ENCODE data around the gene MGAT4C. TPM values are rescaled to one million over a fixed set of nuclear protein-coding genes. Genes with fewer than 3 reads are reported as not detected.

Gene MGAT4C
- total and polyA plus RNA-seq, 2 experiments from 2014 or later: 2.9 to 4.8 TPM

GRCh38 chr12:86230516-86231146 is 25.6 kb downstream of the MGAT4C start:
- Histone ChIP-seq H3K9me2 (replicated peaks; ENCODE audit: insufficient read depth) (no peaks in the 10 kb centered on the region), H3K27ac (no peak overlapping the region), H3K4me1 (ENCODE audit: insufficient read depth) (no peaks in the 10 kb centered on the region), H3K4me3 (no peak overlapping the region), H3K27me3 (no peaks in the 10 kb centered on the region), H3K79me2 (no peaks in the 10 kb centered on the region), H3K9me3 (ENCODE audit: low read depth) (no peaks in the 10 kb centered on the region), H2AFZ (no peak overlapping the region), H3K36me3 (replicated peaks; ENCODE audit: insufficient read depth, low read depth) (no peaks in the 10 kb centered on the region), H3K4me2 (no peak overlapping the region), H4K20me1 (ENCODE audit: insufficient read depth, poor library complexity, severe bottlenecking) (no peaks in the 10 kb centered on the region)
- WGBS (ENCODE audit: low lambda C conversion rate, missing lambda C conversion rate): 72% methylated on average over 8 of the region's 8 CpGs
- TF ChIP-seq EZH2 (IDR thresholded peaks at IDR 0.05; ENCODE audit: borderline replicate concordance): no peak
- no peak for TF ChIP-seq CTCF (IDR thresholded peaks at IDR 0.05; ENCODE audit: poor library complexity)
- DNase-seq (ENCODE audit: low spot score): no peak

GRCh38 chr12:86229772-86230171 is 26.4 kb downstream of the MGAT4C start:
- Histone ChIP-seq H3K4me2 (no peak overlapping the region), H3K36me3 (replicated peaks; ENCODE audit: insufficient read depth, low read depth) (no peaks in the 10 kb centered on the region), H3K4me1 (ENCODE audit: insufficient read depth) (no peaks in the 10 kb centered on the region), H2AFZ (no peak overlapping the region), H3K9me2 (replicated peaks; ENCODE audit: insufficient read depth) (no peaks in the 10 kb centered on the region), H3K27ac (no peak overlapping the region), H3K79me2 (no peaks in the 10 kb centered on the region), H4K20me1 (ENCODE audit: insufficient read depth, poor library complexity, severe bottlenecking) (no peaks in the 10 kb centered on the region), H3K4me3 (no peak overlapping the region), H3K27me3 (no peaks in the 10 kb centered on the region), H3K9me3 (ENCODE audit: low read depth) (no peaks in the 10 kb centered on the region)
- no peak for TF ChIP-seq EZH2 (IDR thresholded peaks at IDR 0.05; ENCODE audit: borderline replicate concordance)
- no peak for TF ChIP-seq CTCF (IDR thresholded peaks at IDR 0.05; ENCODE audit: poor library complexity)
- TF ChIP-seq EZH2phosphoT487 (IDR thresholded peaks at IDR 0.05; ENCODE audit: low read depth, severe bottlenecking, unreplicated experiment): no peak
- 97% methylated on average over 2 of the region's 2 CpGs for WGBS (ENCODE audit: low lambda C conversion rate, missing lambda C conversion rate)
- no peak for DNase-seq (ENCODE audit: low spot score)

- TF ChIP-seq EZH2 (IDR thresholded peaks at IDR 0.05; ENCODE audit: borderline replicate concordance) (no peak), CTCF (IDR thresholded peaks at IDR 0.05; ENCODE audit: poor library complexity) (no peak), EZH2phosphoT487 (IDR thresholded peaks at IDR 0.05; ENCODE audit: low read depth, severe bottlenecking, unreplicated experiment) (no peak)
- H3K27ac ChIP-seq: no peak overlapping the region
These were observed 27.5 kb downstream of the MGAT4C start for GRCh38 chr12:86228656-86229055.

GRCh38 chr12:86226481-86226880 is 29.7 kb downstream of the MGAT4C start:
- H3K4me1 ChIP-seq (ENCODE audit: insufficient read depth): no peaks in the 10 kb centered on the region
- H3K27me3 ChIP-seq: no peaks in the 10 kb centered on the region
- no peaks in the 10 kb centered on the region for H3K9me3 ChIP-seq (ENCODE audit: low read depth)
- TF ChIP-seq EZH2 (IDR thresholded peaks at IDR 0.05; ENCODE audit: borderline replicate concordance) (no peak), EZH2phosphoT487 (IDR thresholded peaks at IDR 0.05; ENCODE audit: low read depth, severe bottlenecking, unreplicated experiment) (no peak)
- H3K4me3 ChIP-seq: no peak overlapping the region
- no peak overlapping the region for H3K4me2 ChIP-seq
- H3K36me3 ChIP-seq (replicated peaks; ENCODE audit: insufficient read depth, low read depth): no peaks in the 10 kb centered on the region
- no peaks in the 10 kb centered on the region for H3K79me2 ChIP-seq
- no peak overlapping the region for H2AFZ ChIP-seq
- DNase-seq (ENCODE audit: low spot score): no peak
- 88% methylated on average over 3 of the region's 3 CpGs for WGBS (ENCODE audit: low lambda C conversion rate, missing lambda C conversion rate)
- no peak overlapping the region for H3K27ac ChIP-seq
- no peaks in the 10 kb centered on the region for H4K20me1 ChIP-seq (ENCODE audit: insufficient read depth, poor library complexity, severe bottlenecking)
- no peaks in the 10 kb centered on the region for H3K9me2 ChIP-seq (replicated peaks; ENCODE audit: insufficient read depth)

More at GRCh38 chr12:86228656-86229055, 27.5 kb downstream of the MGAT4C start:
- H2AFZ ChIP-seq: no peak overlapping the region
- H4K20me1 ChIP-seq (ENCODE audit: insufficient read depth, poor library complexity, severe bottlenecking): no peaks in the 10 kb centered on the region
- DNase-seq (ENCODE audit: low spot score): no peak
- no peak overlapping the region for H3K4me2 ChIP-seq
- no peaks in the 10 kb centered on the region for H3K27me3 ChIP-seq
- H3K79me2 ChIP-seq: no peaks in the 10 kb centered on the region
- no peaks in the 10 kb centered on the region for H3K9me2 ChIP-seq (replicated peaks; ENCODE audit: insufficient read depth)
- H3K36me3 ChIP-seq (replicated peaks; ENCODE audit: insufficient read depth, low read depth): no peaks in the 10 kb centered on the region
- H3K9me3 ChIP-seq (ENCODE audit: low read depth): no peaks in the 10 kb centered on the region
- no peaks in the 10 kb centered on the region for H3K4me1 ChIP-seq (ENCODE audit: insufficient read depth)
- H3K4me3 ChIP-seq: no peak overlapping the region

Data from hepatocyte (in vitro differentiated cells).